Natural killer cell (primary cell): ENCODE data around the gene PIGK. TPM values are rescaled to one million over a fixed set of nuclear protein-coding genes. Genes with fewer than 3 reads are reported as not detected.

Source experiments
- ATAC-seq, 3 donors: fragments of 150-1000 bp in 2 of 3; fragments of 200-7000 bp in 1 of 3; cut with Tn5 transposase; 1 replicate in 1 of 3; 2 replicates in 2 of 3; pipeline ENCODE4 v1.10.0; 2021; ENCODE audit warnings: mild to moderate bottlenecking in 2 of 3, moderate library complexity in 2 of 3
- DNase-seq, 2 donors: peaks; one replicate each; pipeline versions ENCODE4 v3.0.0 to v3.0.0-alpha.2; 2013 to 2021; ENCODE audit warnings: mixed read lengths in 1 of 2
- H3K27ac ChIP-seq: one replicate; pipeline ENCODE4 v1.5.1; 2013; ENCODE audit warnings: mild to moderate bottlenecking, low read length
- H3K27me3 ChIP-seq: one replicate; pipeline ENCODE4 v1.6.1; 2013; ENCODE audit warnings: low read length; ENCODE audit not compliant: control insufficient read depth, insufficient read depth
- H3K36me3 ChIP-seq: one replicate; pipeline ENCODE4 v1.6.1; 2013; ENCODE audit warnings: low read length; ENCODE audit not compliant: control insufficient read depth, insufficient read depth
- H3K4me1 ChIP-seq: one replicate; pipeline ENCODE4 v1.6.1; 2013; ENCODE audit warnings: low read length; ENCODE audit not compliant: control insufficient read depth, insufficient read depth
- H3K4me3 ChIP-seq: one replicate; pipeline ENCODE4 v1.5.1; 2013; ENCODE audit warnings: low read length
- H3K9me3 ChIP-seq: one replicate; pipeline ENCODE4 v1.6.1; 2013; ENCODE audit warnings: low read length; ENCODE audit not compliant: control insufficient read depth, insufficient read depth
- H3K27ac Mint-ChIP-seq, 2 donors: one replicate each; pipeline ENCODE4 v1.8.0; 2022; ENCODE audit warnings: mild to moderate bottlenecking in 2 of 2, mixed read lengths in 2 of 2, moderate library complexity in 1 of 2
- H3K27me3 Mint-ChIP-seq, 2 donors: one replicate each; pipeline ENCODE4 v1.8.0; 2022; ENCODE audit warnings: low read depth in 2 of 2, mixed read lengths in 2 of 2
- H3K36me3 Mint-ChIP-seq: one replicate; pipeline ENCODE4 v1.8.0; 2022; ENCODE audit warnings: mixed read lengths
- H3K4me1 Mint-ChIP-seq, 2 donors: one replicate each; pipeline ENCODE4 v1.8.0; 2022; ENCODE audit warnings: mixed read lengths in 2 of 2
- H3K4me3 Mint-ChIP-seq: one replicate; pipeline ENCODE4 v1.8.0; 2022; ENCODE audit warnings: mild to moderate bottlenecking, moderate library complexity, mixed read lengths
- H3K9me3 Mint-ChIP-seq, 2 donors: one replicate each; pipeline ENCODE4 v1.8.0; 2022; ENCODE audit warnings: mixed read lengths in 2 of 2
- WGBS: methylation state at CpG from one replicate; pipeline ENCODE4 v1.1.7; 2013; ENCODE audit warnings: missing lambda C conversion rate; ENCODE audit not compliant: insufficient coverage; 5-methylcytosine and 5-hydroxymethylcytosine counted together
- intact Hi-C: fragments of 100-400 bp; cut with micrococcal nuclease; formaldehyde crosslinking; loops from one replicate; pipeline ENCODE4 v1.14.2; 2022
- total RNA-seq, 4 donors: library from RNA; stranded (reverse); fragments of 120-200 nt in 1 of 4; gene quantifications; one replicate each; pipeline versions ENCODE4 v1.2.3 to v1.2.4, GENCODE V29; 2013 to 2022
- TF ChIP-seq, protein P1 (sequence below): fragments of 200-600 bp; IDR thresholded peaks from one replicate; pipeline ENCODE4 v1.8.0; 2022; ENCODE audit warnings: antibody characterized with exemption

PIGK gene
- total RNA-seq, 3 donors from 2014 or later (not counting 1 experiment from before 2014, with no cell fraction given): 25.4 to 29.9 (median 27.8) TPM

DNA sequence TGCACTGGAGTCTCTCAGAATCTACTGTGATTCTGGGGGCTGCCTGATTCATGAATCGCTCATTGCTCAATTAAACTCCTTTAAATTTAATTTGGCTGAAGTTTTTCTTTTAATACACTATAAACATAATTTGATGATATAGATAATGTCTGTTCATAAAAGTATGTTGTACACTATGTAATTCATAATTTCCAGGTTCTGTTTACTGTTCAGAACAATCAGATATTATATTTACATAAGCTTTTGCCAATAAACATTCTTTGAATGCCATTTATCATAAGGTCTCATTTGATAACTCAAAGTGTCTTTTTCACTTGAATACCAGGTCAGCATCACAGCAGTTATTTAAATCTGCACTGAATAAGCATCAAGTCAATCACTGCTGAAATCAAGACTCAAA is 39.6 kb downstream of the PIGK start:
- peaks cover 4% of the 10 kb centered on the region for H3K9me3 ChIP-seq
- no peaks in the 10 kb centered on the region for H3K27me3 ChIP-seq
- intact Hi-C loops: no loop called here
- H3K4me1 ChIP-seq: no peaks in the 10 kb centered on the region
- ATAC-seq (no peak), DNase-seq (no peak)
- H3K27ac ChIP-seq: no peak overlapping the region
- Mint-ChIP-seq H3K27me3 (no peaks in the 10 kb centered on the region), H3K4me1 (peaks cover 0 to 14% of the 10 kb centered on the region in 2 donors), H3K9me3 (peaks cover 6% of the 10 kb centered on the region in 2 donors), H3K36me3 (peaks cover 18% of the 10 kb centered on the region), H3K4me3 (no peak overlapping the region), H3K27ac (no peak overlapping the region)
- H3K4me3 ChIP-seq: no peak overlapping the region
- TF ChIP-seq, protein P1, sequence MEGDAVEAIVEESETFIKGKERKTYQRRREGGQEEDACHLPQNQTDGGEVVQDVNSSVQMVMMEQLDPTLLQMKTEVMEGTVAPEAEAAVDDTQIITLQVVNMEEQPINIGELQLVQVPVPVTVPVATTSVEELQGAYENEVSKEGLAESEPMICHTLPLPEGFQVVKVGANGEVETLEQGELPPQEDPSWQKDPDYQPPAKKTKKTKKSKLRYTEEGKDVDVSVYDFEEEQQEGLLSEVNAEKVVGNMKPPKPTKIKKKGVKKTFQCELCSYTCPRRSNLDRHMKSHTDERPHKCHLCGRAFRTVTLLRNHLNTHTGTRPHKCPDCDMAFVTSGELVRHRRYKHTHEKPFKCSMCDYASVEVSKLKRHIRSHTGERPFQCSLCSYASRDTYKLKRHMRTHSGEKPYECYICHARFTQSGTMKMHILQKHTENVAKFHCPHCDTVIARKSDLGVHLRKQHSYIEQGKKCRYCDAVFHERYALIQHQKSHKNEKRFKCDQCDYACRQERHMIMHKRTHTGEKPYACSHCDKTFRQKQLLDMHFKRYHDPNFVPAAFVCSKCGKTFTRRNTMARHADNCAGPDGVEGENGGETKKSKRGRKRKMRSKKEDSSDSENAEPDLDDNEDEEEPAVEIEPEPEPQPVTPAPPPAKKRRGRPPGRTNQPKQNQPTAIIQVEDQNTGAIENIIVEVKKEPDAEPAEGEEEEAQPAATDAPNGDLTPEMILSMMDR: no peak
- WGBS: no CpG with 5 or more reads among the region's 1 CpG
- H3K36me3 ChIP-seq: no peaks in the 10 kb centered on the region

DNA sequence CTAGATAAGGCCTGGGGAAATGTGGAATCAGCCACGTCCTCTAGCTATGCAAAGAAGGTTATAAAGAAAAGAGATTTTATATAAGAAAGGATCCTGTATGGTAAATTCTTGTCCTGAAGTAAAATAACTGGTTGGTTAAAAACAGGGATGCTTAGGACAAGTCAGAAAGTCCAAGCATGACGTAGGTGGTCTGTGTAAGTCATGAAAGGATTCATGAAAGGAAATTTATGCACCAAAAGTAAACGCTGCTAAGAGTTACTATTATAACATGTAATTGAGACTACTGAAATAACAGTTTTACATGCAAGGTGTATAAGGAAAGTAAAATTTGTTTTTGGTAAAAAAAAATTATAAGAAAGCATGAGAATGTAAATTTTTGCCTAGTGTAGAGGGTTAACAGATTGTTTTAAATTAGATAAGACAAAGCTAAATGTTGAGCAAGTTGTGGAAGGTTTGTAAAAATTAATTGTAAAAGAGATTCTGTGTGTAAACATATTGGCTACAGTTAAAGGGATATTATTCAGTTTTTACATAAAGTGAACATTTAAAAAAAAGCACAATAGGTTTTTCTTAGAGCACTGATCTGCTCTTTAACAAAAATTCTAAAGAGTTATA is 43.9 kb downstream of the PIGK start:
- H3K27ac Mint-ChIP-seq: no peak overlapping the region
- H3K27me3 Mint-ChIP-seq: no peaks in the 10 kb centered on the region
- H3K9me3 Mint-ChIP-seq: peaks cover 6% of the 10 kb centered on the region in 2 donors
- H3K4me3 Mint-ChIP-seq: no peak overlapping the region
- Histone ChIP-seq H3K4me1 (no peaks in the 10 kb centered on the region), H3K27ac (no peak overlapping the region), H3K9me3 (peaks cover 4% of the 10 kb centered on the region), H3K27me3 (no peaks in the 10 kb centered on the region), H3K36me3 (no peaks in the 10 kb centered on the region), H3K4me3 (no peak overlapping the region)
- peaks cover 0 to under 1% of the 10 kb centered on the region in 2 donors for H3K4me1 Mint-ChIP-seq
- intact Hi-C loops: no loop called here
- WGBS: 97% methylated on average over 2 of the region's 3 CpGs
- peaks cover 18% of the 10 kb centered on the region for H3K36me3 Mint-ChIP-seq
- no peak for DNase-seq
- ATAC-seq: no peak
- TF ChIP-seq, protein P1: no peak

DNA sequence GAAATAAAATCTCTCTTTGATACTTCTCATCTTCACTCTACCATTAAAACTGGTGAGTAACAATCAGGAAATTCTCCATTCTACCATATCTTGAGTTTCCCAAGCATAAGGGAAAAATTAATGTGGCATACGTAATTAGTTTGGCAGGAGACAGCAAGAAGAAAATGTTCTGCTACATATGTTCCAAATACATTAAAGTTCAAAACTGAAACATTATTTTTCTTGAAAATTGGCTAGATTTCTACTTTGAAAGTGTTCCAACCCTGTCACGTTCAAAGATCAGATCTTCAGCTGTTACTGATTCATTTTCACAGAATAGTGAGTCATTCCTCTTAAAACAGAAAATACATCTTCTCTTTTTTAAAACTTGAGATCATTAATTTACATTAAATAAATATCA is 48.5 kb downstream of the PIGK start:
- Histone ChIP-seq H3K4me1 (no peaks in the 10 kb centered on the region), H3K4me3 (no peak overlapping the region), H3K9me3 (no peaks in the 10 kb centered on the region), H3K36me3 (no peaks in the 10 kb centered on the region), H3K27me3 (no peaks in the 10 kb centered on the region), H3K27ac (no peak overlapping the region)
- H3K4me3 Mint-ChIP-seq: no peak overlapping the region
- no peak for DNase-seq
- H3K27ac Mint-ChIP-seq: no peak overlapping the region
- no peak for ATAC-seq
- H3K4me1 Mint-ChIP-seq: peaks cover 0 to 7% of the 10 kb centered on the region in 2 donors
- intact Hi-C loops: no loop called here
- TF ChIP-seq, protein P1: no peak
- H3K27me3 Mint-ChIP-seq: no peaks in the 10 kb centered on the region
- H3K36me3 Mint-ChIP-seq: peaks cover 9% of the 10 kb centered on the region
- 79% methylated on average over 1 of the region's 2 CpGs for WGBS
- peaks cover 0 to 2% of the 10 kb centered on the region in 2 donors for H3K9me3 Mint-ChIP-seq

DNA sequence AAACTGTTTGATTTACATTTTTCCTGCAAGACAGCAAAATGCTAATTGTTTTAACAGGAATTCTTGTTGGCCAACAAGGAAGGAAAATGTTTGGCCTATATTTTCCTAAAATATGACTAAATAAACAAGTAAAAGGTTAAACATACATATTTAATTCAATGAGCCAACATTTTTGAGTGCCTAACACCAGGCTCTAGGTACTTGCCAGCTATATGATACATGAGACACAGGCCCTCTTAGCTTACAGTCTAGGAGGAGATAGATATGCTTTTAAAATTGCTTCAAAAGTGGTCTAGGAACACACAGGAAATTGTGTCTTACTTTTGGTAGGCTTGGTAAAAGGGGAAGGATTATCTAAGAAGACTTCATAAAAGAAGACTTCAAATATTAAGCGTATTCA is 50.9 kb downstream of the PIGK start:
- TF ChIP-seq, protein P1: no peak
- intact Hi-C loops: no loop called here
- Mint-ChIP-seq H3K9me3 (no peaks in the 10 kb centered on the region), H3K4me1 (peaks cover 0 to 7% of the 10 kb centered on the region in 2 donors), H3K4me3 (no peak overlapping the region), H3K27me3 (no peaks in the 10 kb centered on the region), H3K27ac (no peak overlapping the region), H3K36me3 (no peaks in the 10 kb centered on the region)
- no peak overlapping the region for H3K4me3 ChIP-seq
- H3K4me1 ChIP-seq: no peaks in the 10 kb centered on the region
- ATAC-seq (no peak), DNase-seq (no peak)
- H3K27ac ChIP-seq: no peak overlapping the region
- H3K36me3 ChIP-seq: peaks cover 11% of the 10 kb centered on the region
- no peaks in the 10 kb centered on the region for H3K27me3 ChIP-seq
- no peaks in the 10 kb centered on the region for H3K9me3 ChIP-seq
- WGBS: no CpG with 5 or more reads among the region's 1 CpG
